Uterus (tissue), 2 donors: ENCODE measurements around the gene ANKRD42.

Experiments
- CTCF ChIP-seq, 4 experiments: fragments of 200-600 bp in 2 of 4; fragments of 450-650 bp in 2 of 4; sonication (generic) in 2 of 4; IDR thresholded peaks; one replicate each; pipeline ENCODE4 v1.5.1; 2016 to 2019; ENCODE audit warnings: antibody characterized with exemption in 4 of 4, mild to moderate bottlenecking in 2 of 4, moderate library complexity in 1 of 4
- POLR2A ChIP-seq, 2 donors: fragments of 450-650 bp; IDR thresholded peaks; one replicate each; pipeline ENCODE4 v1.6.1; 2016; ENCODE audit warnings: antibody characterized with exemption in 2 of 2, mild to moderate bottlenecking in 1 of 2, moderate library complexity in 1 of 2

- TF ChIP-seq CTCF (IDR thresholded peaks at IDR 0.05) (no peak), POLR2A (IDR thresholded peaks at IDR 0.05) (no peak)
These were observed 29.9 kb downstream of the ANKRD42 start for GRCh38 chr11:83223457-83223856.
